ENCODE data around the gene FOXP2.

DNA sequence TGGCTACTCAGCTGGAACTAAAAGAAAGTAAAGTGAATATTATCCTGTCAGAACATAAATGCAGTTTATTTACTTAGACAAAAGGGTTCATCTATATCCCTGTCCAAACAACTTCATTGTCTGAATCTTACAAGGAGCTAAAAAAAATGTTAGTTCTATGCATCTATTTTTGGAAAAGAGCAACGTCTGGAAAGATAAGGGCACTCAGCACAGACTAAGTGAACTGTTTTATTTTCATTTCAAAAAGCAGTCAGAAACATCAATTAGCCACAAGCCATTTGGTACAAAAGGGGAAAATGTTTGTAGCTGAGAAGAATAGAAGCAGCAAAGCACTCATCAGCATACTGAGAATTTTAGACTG lies 245.5 kb downstream of the FOXP2 start:
- TF ChIP-seq, protein P1, sequence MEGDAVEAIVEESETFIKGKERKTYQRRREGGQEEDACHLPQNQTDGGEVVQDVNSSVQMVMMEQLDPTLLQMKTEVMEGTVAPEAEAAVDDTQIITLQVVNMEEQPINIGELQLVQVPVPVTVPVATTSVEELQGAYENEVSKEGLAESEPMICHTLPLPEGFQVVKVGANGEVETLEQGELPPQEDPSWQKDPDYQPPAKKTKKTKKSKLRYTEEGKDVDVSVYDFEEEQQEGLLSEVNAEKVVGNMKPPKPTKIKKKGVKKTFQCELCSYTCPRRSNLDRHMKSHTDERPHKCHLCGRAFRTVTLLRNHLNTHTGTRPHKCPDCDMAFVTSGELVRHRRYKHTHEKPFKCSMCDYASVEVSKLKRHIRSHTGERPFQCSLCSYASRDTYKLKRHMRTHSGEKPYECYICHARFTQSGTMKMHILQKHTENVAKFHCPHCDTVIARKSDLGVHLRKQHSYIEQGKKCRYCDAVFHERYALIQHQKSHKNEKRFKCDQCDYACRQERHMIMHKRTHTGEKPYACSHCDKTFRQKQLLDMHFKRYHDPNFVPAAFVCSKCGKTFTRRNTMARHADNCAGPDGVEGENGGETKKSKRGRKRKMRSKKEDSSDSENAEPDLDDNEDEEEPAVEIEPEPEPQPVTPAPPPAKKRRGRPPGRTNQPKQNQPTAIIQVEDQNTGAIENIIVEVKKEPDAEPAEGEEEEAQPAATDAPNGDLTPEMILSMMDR (IDR thresholded peaks at IDR 0.05; ENCODE audit: low read depth, low read length): no peak
- no peak for TF ChIP-seq EZH2phosphoT487 (IDR thresholded peaks at IDR 0.05; ENCODE audit: low read depth)
